Large intestine (tissue), 3 donors: ENCODE measurements around the gene ST6GALNAC3. TPM values are rescaled to one million over a fixed set of nuclear protein-coding genes. Genes with fewer than 3 reads are reported as not detected.

Experiments used
- DNase-seq, 2 donors: peaks; one replicate each; pipeline versions ENCODE4 v3.0.0 to v3.0.0-alpha.2; 2013
- H3K27ac ChIP-seq: one replicate; pipeline ENCODE4 v1.5.1; 2013; ENCODE audit warnings: low read length
- H3K27me3 ChIP-seq: 2 replicates; pipeline ENCODE4 v1.6.1; 2013; ENCODE audit warnings: low read length; ENCODE audit not compliant: control insufficient read depth, insufficient read depth
- H3K36me3 ChIP-seq: 2 replicates; pipeline ENCODE4 v1.6.1; 2013; ENCODE audit warnings: low read length; ENCODE audit not compliant: control insufficient read depth, insufficient read depth
- H3K4me1 ChIP-seq: one replicate; pipeline ENCODE4 v1.6.1; 2013; ENCODE audit warnings: low read length; ENCODE audit not compliant: control insufficient read depth, insufficient read depth
- H3K4me3 ChIP-seq: one replicate; pipeline ENCODE4 v1.5.1; 2013; ENCODE audit warnings: low read length
- H3K9me3 ChIP-seq: one replicate; pipeline ENCODE4 v1.6.1; 2013; ENCODE audit warnings: mild to moderate bottlenecking, low read depth, low read length, moderate library complexity; ENCODE audit not compliant: control insufficient read depth
- WGBS: methylation state at CpG from one replicate; pipeline ENCODE4 v1.1.5; 2013; ENCODE audit warnings: low lambda C conversion rate; ENCODE audit not compliant: insufficient coverage; 5-methylcytosine and 5-hydroxymethylcytosine counted together
- polyA plus RNA-seq: library from polyadenylated mRNA; unstranded; fragments of 120-200 nt; gene quantifications from one replicate; pipeline ENCODE4 v1.2.1, GENCODE V29; 2013

ST6GALNAC3 gene
- polyA plus RNA-seq, 1 donor, result 18.0 TPM

DNA sequence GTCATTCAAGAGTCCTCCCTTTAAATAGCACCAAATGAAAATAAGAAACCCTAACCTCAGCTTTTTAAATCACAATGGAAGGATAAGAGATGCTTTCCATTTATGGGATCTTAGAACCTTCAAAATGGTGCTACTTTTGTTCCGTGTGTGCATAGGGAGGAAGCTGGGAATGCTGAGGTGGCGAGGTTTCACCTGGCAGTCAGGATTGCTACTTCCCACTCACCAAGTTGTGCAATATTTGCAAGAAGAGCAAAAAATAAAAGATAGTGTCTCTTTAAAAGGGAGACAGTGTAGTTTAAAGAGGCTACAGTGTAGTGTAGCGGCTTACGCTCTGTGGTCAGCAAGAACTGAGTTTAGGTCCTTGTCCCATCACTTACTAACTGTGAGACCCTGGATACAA lies 400.4 kb downstream of the ST6GALNAC3 start:
- no CpG with 5 or more reads among the region's 4 CpGs for WGBS

DNA sequence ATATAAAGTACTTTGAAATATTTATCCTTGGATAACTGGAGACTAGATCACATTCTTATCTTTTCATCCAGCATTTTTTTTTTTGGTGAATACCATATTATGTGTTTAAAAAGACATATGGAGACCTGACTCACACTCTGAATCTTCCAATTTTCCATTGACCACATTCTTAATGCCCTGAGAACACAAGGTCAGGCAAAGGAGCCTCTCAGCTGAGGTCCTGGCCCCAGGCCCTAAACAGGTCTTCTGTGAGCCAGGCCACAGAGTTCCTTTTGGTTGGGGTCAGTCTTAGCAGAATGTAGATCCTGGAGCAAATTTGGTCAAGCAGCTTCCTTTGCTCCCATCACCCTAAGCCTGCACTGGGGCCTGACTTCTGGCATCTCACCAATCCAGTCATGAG lies 402.6 kb downstream of the ST6GALNAC3 start:
- Histone ChIP-seq H3K27me3 (no peaks in the 10 kb centered on the region), H3K4me3 (no peak overlapping the region), H3K9me3 (no peaks in the 10 kb centered on the region), H3K36me3 (no peaks in the 10 kb centered on the region), H3K4me1 (no peaks in the 10 kb centered on the region), H3K27ac (no peak overlapping the region)
- no peak for DNase-seq

More for the DNA sequence above, 400.4 kb downstream of the ST6GALNAC3 start:
- H3K4me3 ChIP-seq, result no peak overlapping the region
- H3K27me3 ChIP-seq, result no peaks in the 10 kb centered on the region
- no peaks in the 10 kb centered on the region for H3K4me1 ChIP-seq
- no peak overlapping the region for H3K27ac ChIP-seq
- DNase-seq, result no peak
- no peaks in the 10 kb centered on the region for H3K36me3 ChIP-seq
- no peaks in the 10 kb centered on the region for H3K9me3 ChIP-seq

GRCh38 chr1:76480827-76481226 lies 406.3 kb downstream of the ST6GALNAC3 start:
- Histone ChIP-seq H3K4me3 (no peak overlapping the region), H3K36me3 (no peaks in the 10 kb centered on the region), H3K4me1 (no peaks in the 10 kb centered on the region), H3K27ac (no peak overlapping the region), H3K27me3 (no peaks in the 10 kb centered on the region), H3K9me3 (no peaks in the 10 kb centered on the region)
- no peak for DNase-seq

GRCh38 chr1:76481672-76482071 lies 407.1 kb downstream of the ST6GALNAC3 start:
- Histone ChIP-seq H3K27me3 (no peaks in the 10 kb centered on the region), H3K4me3 (no peak overlapping the region), H3K9me3 (no peaks in the 10 kb centered on the region), H3K4me1 (no peaks in the 10 kb centered on the region), H3K27ac (no peak overlapping the region), H3K36me3 (no peaks in the 10 kb centered on the region)
- no peak for DNase-seq
- WGBS, result no CpG with 5 or more reads among the region's 1 CpG

- Histone ChIP-seq H3K27ac (no peak overlapping the region), H3K27me3 (no peaks in the 10 kb centered on the region), H3K36me3 (no peaks in the 10 kb centered on the region), H3K9me3 (no peaks in the 10 kb centered on the region), H3K4me3 (no peak overlapping the region), H3K4me1 (no peaks in the 10 kb centered on the region)
- WGBS, result 60% methylated on average over 2 of the region's 2 CpGs
- no peak for DNase-seq
Measured at GRCh38 chr1:76482272-76482671, 407.7 kb downstream of the ST6GALNAC3 start.

- WGBS, result 100% methylated on average over 2 of the region's 2 CpGs
- Histone ChIP-seq H3K4me1 (no peaks in the 10 kb centered on the region), H3K27me3 (no peaks in the 10 kb centered on the region), H3K9me3 (no peaks in the 10 kb centered on the region), H3K36me3 (no peaks in the 10 kb centered on the region), H3K27ac (no peak overlapping the region), H3K4me3 (no peak overlapping the region)
- DNase-seq, result no peak
Measured at GRCh38 chr1:76491737-76492136, 417.2 kb downstream of the ST6GALNAC3 start.

DNA sequence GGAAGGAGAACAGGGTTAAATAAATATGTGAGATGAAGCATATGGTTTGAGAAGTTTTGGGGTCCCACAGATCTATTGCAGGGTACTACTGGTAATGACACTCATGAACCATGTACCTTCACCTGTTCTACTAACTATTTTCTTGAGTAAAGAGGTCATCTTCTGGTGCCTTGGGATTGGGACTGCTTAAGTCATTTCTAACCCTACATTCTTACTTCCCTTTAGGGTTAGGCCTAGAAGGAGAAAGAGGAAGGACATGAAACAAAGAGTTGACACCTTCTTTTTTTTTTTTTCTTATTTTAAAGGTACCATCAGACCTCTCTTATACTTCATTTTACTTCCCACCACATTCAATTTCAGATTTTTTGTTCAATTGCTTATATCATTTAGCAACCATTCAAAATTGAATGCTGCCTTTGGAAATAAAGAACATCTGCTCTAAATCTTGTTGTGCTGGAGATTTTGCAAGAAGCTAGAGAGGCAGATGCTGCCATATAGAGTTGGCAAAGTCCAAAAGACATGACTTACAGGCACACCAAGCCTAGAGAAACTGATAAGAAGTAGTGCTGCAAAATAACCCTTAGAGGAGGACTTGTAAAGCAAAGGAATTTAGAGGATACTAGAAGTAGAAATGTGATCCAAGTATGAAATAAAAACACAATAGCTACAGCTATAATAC lies 418.3 kb downstream of the ST6GALNAC3 start:
- H3K9me3 ChIP-seq, result no peaks in the 10 kb centered on the region

GRCh38 chr1:76494807-76495206 lies 420.3 kb downstream of the ST6GALNAC3 start:
- Histone ChIP-seq H3K4me1 (no peaks in the 10 kb centered on the region), H3K9me3 (no peaks in the 10 kb centered on the region)
- no peak for DNase-seq

More for the DNA sequence above, 418.3 kb downstream of the ST6GALNAC3 start:
- Histone ChIP-seq H3K4me1 (no peaks in the 10 kb centered on the region), H3K27ac (no peak overlapping the region), H3K27me3 (no peaks in the 10 kb centered on the region), H3K4me3 (no peak overlapping the region), H3K36me3 (no peaks in the 10 kb centered on the region)
- DNase-seq, result peak in 1 of 2 donors; percentile 18

GRCh38 chr1:76496871-76497270 lies 422.3 kb downstream of the ST6GALNAC3 start:
- no peak overlapping the region for H3K27ac ChIP-seq
- no peak overlapping the region for H3K4me3 ChIP-seq
- DNase-seq, result no peak
- no peaks in the 10 kb centered on the region for H3K36me3 ChIP-seq
- H3K27me3 ChIP-seq, result no peaks in the 10 kb centered on the region
- no CpG with 5 or more reads among the region's 3 CpGs for WGBS
- H3K9me3 ChIP-seq, result no peaks in the 10 kb centered on the region
- H3K4me1 ChIP-seq, result no peaks in the 10 kb centered on the region

More at GRCh38 chr1:76494807-76495206, 420.3 kb downstream of the ST6GALNAC3 start:
- no peaks in the 10 kb centered on the region for H3K36me3 ChIP-seq
- H3K27ac ChIP-seq, result no peak overlapping the region
- no peaks in the 10 kb centered on the region for H3K27me3 ChIP-seq
- H3K4me3 ChIP-seq, result no peak overlapping the region

- no peaks in the 10 kb centered on the region for H3K4me1 ChIP-seq
Measured at GRCh38 chr1:76500116-76500515, 425.6 kb downstream of the ST6GALNAC3 start.

GRCh38 chr1:76501136-76501535 lies 426.6 kb downstream of the ST6GALNAC3 start:
- DNase-seq, result no peak
- Histone ChIP-seq H3K4me3 (no peak overlapping the region), H3K9me3 (no peaks in the 10 kb centered on the region), H3K27me3 (no peaks in the 10 kb centered on the region), H3K4me1 (no peaks in the 10 kb centered on the region), H3K27ac (no peak overlapping the region), H3K36me3 (no peaks in the 10 kb centered on the region)
- 83% methylated on average over 2 of the region's 2 CpGs for WGBS

More at GRCh38 chr1:76500116-76500515, 425.6 kb downstream of the ST6GALNAC3 start:
- Histone ChIP-seq H3K27ac (no peak overlapping the region), H3K9me3 (no peaks in the 10 kb centered on the region), H3K4me3 (no peak overlapping the region), H3K27me3 (no peaks in the 10 kb centered on the region), H3K36me3 (no peaks in the 10 kb centered on the region)
- no peak for DNase-seq
